GM18867 (cell line): ENCODE measurements around the gene NAXD.

ENCODE experiments used
- ATAC-seq: cut with Tn5 transposase; IDR thresholded peaks from one replicate; pipeline ENCODE4 v1.9.1; 2021; ENCODE audit warnings: mild to moderate bottlenecking, moderate library complexity; ENCODE audit not compliant: unreplicated experiment

The NAXD gene

GRCh38 chr13:110689041-110689440, 73.7 kb downstream of the NAXD start:
- no peak for ATAC-seq
